Effector CD8-positive, alpha-beta T cell (primary cell): ENCODE data around the gene FRRS1.

Source experiments
- DNase-seq: peaks from one replicate; lab custom pipeline; 2025; lab: John Stamatoyannopoulos, UW

Gene FRRS1

GRCh38 chr1:99675994-99676393, 90.4 kb downstream of the FRRS1 start:
- DNase-seq, result no peak

GRCh38 chr1:99675292-99675691, 91.1 kb downstream of the FRRS1 start:
- no peak for DNase-seq

- DNase-seq, result no peak
Observed at GRCh38 chr1:99674115-99675064, 92.0 kb downstream of the FRRS1 start.

GRCh38 chr1:99673315-99673714, 93.1 kb downstream of the FRRS1 start:
- DNase-seq, result no peak

GRCh38 chr1:99672530-99673213, 93.8 kb downstream of the FRRS1 start:
- no peak for DNase-seq

- no peak for DNase-seq
Observed at GRCh38 chr1:99672038-99672437, 94.4 kb downstream of the FRRS1 start.

GRCh38 chr1:99670583-99670982, 95.9 kb downstream of the FRRS1 start:
- DNase-seq, result no peak

- no peak for DNase-seq
Observed at GRCh38 chr1:99669821-99670220, 96.6 kb downstream of the FRRS1 start.

GRCh38 chr1:99669376-99669775, 97.1 kb downstream of the FRRS1 start:
- no peak for DNase-seq

- DNase-seq, result no peak
Observed at GRCh38 chr1:99665212-99665611, 101.2 kb downstream of the FRRS1 start.

- no peak for DNase-seq
Observed at GRCh38 chr1:99663501-99663900, 102.9 kb downstream of the FRRS1 start.

GRCh38 chr1:99662539-99663080, 103.8 kb downstream of the FRRS1 start:
- no peak for DNase-seq

GRCh38 chr1:99661780-99662179, 104.7 kb downstream of the FRRS1 start:
- DNase-seq, result no peak

- no peak for DNase-seq
Observed at GRCh38 chr1:99660496-99660895, 105.9 kb downstream of the FRRS1 start.

GRCh38 chr1:99659755-99660210, 106.7 kb downstream of the FRRS1 start:
- DNase-seq, result no peak
